Trophoblast cell (in vitro differentiated cells and primary cell): ENCODE measurements around the gene AUTS2.

Source experiments
- DNase-seq, 2 donors: peaks; one replicate each; pipeline ENCODE4 v3.0.0-alpha.2; 2016
- H2AFZ ChIP-seq: 2 replicates; pipeline ENCODE4 v1.6.1; 2013; ENCODE audit warnings: low read length, moderate library complexity, mild to moderate bottlenecking; ENCODE audit not compliant: insufficient read depth, poor library complexity
- H2AK5ac ChIP-seq: 2 replicates; pipeline ENCODE4 v1.6.1; 2013; ENCODE audit warnings: mild to moderate bottlenecking, low read length
- H2BK120ac ChIP-seq: 2 replicates; pipeline ENCODE4 v1.6.1; 2013; ENCODE audit warnings: low read length, mild to moderate bottlenecking, moderate library complexity; ENCODE audit not compliant: insufficient read depth, poor library complexity
- H2BK12ac ChIP-seq: 2 replicates; pipeline ENCODE4 v1.6.1; 2013; ENCODE audit warnings: mild to moderate bottlenecking, low read length, moderate library complexity
- H2BK5ac ChIP-seq: 2 replicates; pipeline ENCODE4 v1.6.1; 2013; ENCODE audit warnings: low read length, low read depth, moderate library complexity, mild to moderate bottlenecking; ENCODE audit not compliant: poor library complexity
- H3K14ac ChIP-seq: 2 replicates; pipeline ENCODE4 v1.6.1; 2013; ENCODE audit warnings: mild to moderate bottlenecking, low read length
- H3K18ac ChIP-seq: 2 replicates; pipeline ENCODE4 v1.6.1; 2013; ENCODE audit warnings: mild to moderate bottlenecking, low read length
- H3K23ac ChIP-seq: 2 replicates; pipeline ENCODE4 v1.6.1; 2013; ENCODE audit warnings: low read length
- H3K27ac ChIP-seq: 2 replicates; pipeline ENCODE4 v1.5.1; 2013; ENCODE audit warnings: low read depth, mild to moderate bottlenecking, inconsistent platforms, low read length, moderate library complexity
- H3K27me3 ChIP-seq: 2 replicates; pipeline ENCODE4 v1.6.1; 2013; ENCODE audit warnings: inconsistent platforms, mild to moderate bottlenecking, low read length, moderate library complexity; ENCODE audit not compliant: insufficient read depth
- H3K36me3 ChIP-seq, 2 experiments: 1 replicate in 1 of 2; 2 replicates in 1 of 2; pipeline ENCODE4 v1.6.1; 2013; ENCODE audit warnings: low read length in 2 of 2, mild to moderate bottlenecking in 2 of 2, moderate library complexity in 1 of 2; ENCODE audit not compliant: insufficient read depth in 2 of 2, control insufficient read depth in 1 of 2
- H3K4ac ChIP-seq: 2 replicates; pipeline ENCODE4 v1.6.1; 2013; ENCODE audit warnings: low read depth, mild to moderate bottlenecking, low read length, moderate library complexity
- H3K4me1 ChIP-seq, 2 experiments: 1 replicate in 1 of 2; 2 replicates in 1 of 2; pipeline ENCODE4 v1.6.1; 2013; ENCODE audit warnings: low read length in 2 of 2, mild to moderate bottlenecking in 2 of 2, moderate library complexity in 1 of 2; ENCODE audit not compliant: insufficient read depth in 2 of 2, control insufficient read depth in 1 of 2
- H3K4me2 ChIP-seq: 2 replicates; pipeline ENCODE4 v1.6.1; 2013; ENCODE audit warnings: inconsistent platforms, mild to moderate bottlenecking, low read length, moderate library complexity
- H3K4me3 ChIP-seq: 2 replicates; pipeline ENCODE4 v1.5.1; 2013; ENCODE audit warnings: mild to moderate bottlenecking, low read depth, low read length, inconsistent platforms
- H3K79me1 ChIP-seq: one replicate; pipeline ENCODE4 v1.6.1; 2013; ENCODE audit warnings: low read length
- H3K79me2 ChIP-seq: 2 replicates; pipeline ENCODE4 v1.6.1; 2013; ENCODE audit warnings: low read length, mild to moderate bottlenecking; ENCODE audit not compliant: control insufficient read depth, insufficient read depth, poor library complexity
- H3K9ac ChIP-seq: 2 replicates; pipeline ENCODE4 v1.6.1; 2013; ENCODE audit warnings: mild to moderate bottlenecking, low read length
- H3K9me3 ChIP-seq: 2 replicates; pipeline ENCODE4 v1.6.1; 2013; ENCODE audit warnings: low read depth, mild to moderate bottlenecking, control low read depth, inconsistent platforms, low read length; ENCODE audit not compliant: insufficient read depth
- H4K12ac ChIP-seq: 2 replicates; pipeline ENCODE4 v1.6.1; 2013; ENCODE audit warnings: low read depth, mild to moderate bottlenecking, low read length, moderate library complexity
- H4K8ac ChIP-seq: 2 replicates; pipeline ENCODE4 v1.6.1; 2013; ENCODE audit warnings: low read depth, mild to moderate bottlenecking, low read length, moderate library complexity
- H4K91ac ChIP-seq: one replicate; pipeline ENCODE4 v1.6.1; 2013; ENCODE audit warnings: low read depth, mild to moderate bottlenecking, low read length, moderate library complexity
- WGBS: extraction: QIAGEN DNeasy Blood & Tissue Kit; methylation state at CpG from one replicate; pipeline ENCODE4 v1.1.7; 2013; ENCODE audit warnings: missing lambda C conversion rate; ENCODE audit not compliant: insufficient read length, insufficient coverage; ENCODE audit errors: extremely low coverage; 5-methylcytosine and 5-hydroxymethylcytosine counted together

Gene AUTS2

DNA sequence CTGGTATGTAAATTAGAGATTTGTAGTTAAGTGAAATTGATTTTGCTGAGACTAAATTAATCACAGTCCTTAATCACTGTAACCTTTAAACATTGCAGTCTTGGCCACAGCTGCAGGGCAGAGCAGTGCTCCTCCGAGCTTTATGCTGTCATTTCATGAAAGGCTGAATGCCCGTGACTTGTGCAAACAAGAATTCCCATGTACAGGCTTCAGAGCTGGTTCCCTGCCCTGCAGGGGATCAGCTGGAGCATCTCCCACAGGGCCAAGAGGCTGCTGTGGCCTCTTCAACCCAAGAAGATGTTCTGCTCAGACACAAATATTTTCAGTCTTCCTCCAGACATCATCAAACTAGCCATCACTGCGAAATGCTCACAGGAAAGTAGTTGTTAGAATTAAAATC is 419.1 kb downstream of the AUTS2 start:
- Histone ChIP-seq H3K9ac (no peak overlapping the region), H3K4me1 (peaks cover 0 to 5% of the 10 kb centered on the region in 2 experiments), H3K9me3 (no peaks in the 10 kb centered on the region), H2AK5ac (no peak overlapping the region), H3K4ac (no peak overlapping the region), H2BK12ac (no peak overlapping the region), H3K23ac (no peak overlapping the region), H2BK5ac (no peak overlapping the region), H4K8ac (no peak overlapping the region), H3K36me3 (no peaks in the 10 kb centered on the region), H3K4me3 (no peak overlapping the region), H2AFZ (no peak overlapping the region), H3K4me2 (no peak overlapping the region), H3K18ac (no peak overlapping the region), H3K27me3 (no peaks in the 10 kb centered on the region), H3K14ac (no peak overlapping the region), H3K79me2 (no peaks in the 10 kb centered on the region), H4K91ac (no peak overlapping the region), H3K79me1 (no peaks in the 10 kb centered on the region), H2BK120ac (no peak overlapping the region), H4K12ac (no peak overlapping the region), H3K27ac (peak overlapping the region; percentile 20)
- no peak for DNase-seq
- WGBS = no CpG with 5 or more reads among the region's 3 CpGs

DNA sequence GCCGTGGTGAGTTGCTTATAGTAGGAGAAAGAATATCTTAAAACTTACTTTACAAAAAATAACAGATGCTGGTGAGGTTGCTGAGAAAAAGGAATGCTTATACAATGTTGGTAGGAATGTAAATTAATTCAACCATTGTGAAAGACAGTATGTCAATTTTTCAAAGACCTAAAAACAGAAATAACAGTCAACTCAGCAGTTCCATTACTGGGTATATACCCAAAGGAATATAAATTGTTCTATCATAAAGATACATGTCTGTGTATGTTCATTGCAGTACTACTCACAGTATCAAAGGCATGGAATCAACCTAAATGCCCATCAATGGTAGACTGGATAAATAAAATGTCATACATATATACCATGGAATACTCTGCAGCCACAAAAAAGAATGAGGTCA is 420.4 kb downstream of the AUTS2 start:
- Histone ChIP-seq H3K4ac (no peak overlapping the region), H3K79me1 (no peaks in the 10 kb centered on the region), H3K18ac (no peak overlapping the region), H2BK120ac (no peak overlapping the region), H3K4me1 (peaks cover 0 to 5% of the 10 kb centered on the region in 2 experiments), H4K12ac (no peak overlapping the region), H3K9me3 (no peaks in the 10 kb centered on the region), H3K36me3 (no peaks in the 10 kb centered on the region), H4K8ac (no peak overlapping the region), H2BK12ac (no peak overlapping the region), H2AFZ (no peak overlapping the region), H3K27me3 (no peaks in the 10 kb centered on the region), H4K91ac (no peak overlapping the region), H2BK5ac (no peak overlapping the region), H3K79me2 (no peaks in the 10 kb centered on the region), H3K27ac (no peak overlapping the region), H3K4me3 (no peak overlapping the region), H3K9ac (no peak overlapping the region), H3K23ac (no peak overlapping the region), H3K14ac (no peak overlapping the region), H2AK5ac (no peak overlapping the region), H3K4me2 (no peak overlapping the region)
- WGBS = no CpG with 5 or more reads among the region's 1 CpG
- DNase-seq = no peak

DNA sequence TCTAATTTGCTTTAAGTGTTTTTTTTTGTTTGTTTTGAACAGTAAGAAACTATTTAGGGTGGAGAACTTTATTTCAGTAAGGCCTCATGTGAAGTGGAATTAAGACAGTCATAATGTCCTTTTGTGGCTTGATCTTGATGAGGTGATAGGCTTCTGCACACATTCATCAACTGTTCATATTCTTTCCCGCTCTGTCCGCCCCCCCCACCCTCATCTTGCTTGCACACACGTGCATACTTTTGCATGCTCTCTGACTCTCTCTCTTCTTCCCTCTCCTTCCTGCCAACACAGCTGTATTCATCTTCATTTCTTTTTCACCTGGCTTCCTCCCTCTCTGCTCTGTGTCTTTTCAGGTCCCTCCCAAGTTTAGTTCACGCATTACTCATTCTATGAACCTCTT is 429.6 kb downstream of the AUTS2 start:
- Histone ChIP-seq H2AK5ac (no peak overlapping the region), H2BK12ac (no peak overlapping the region), H3K79me1 (no peaks in the 10 kb centered on the region), H3K23ac (no peak overlapping the region), H2BK120ac (no peak overlapping the region), H3K4ac (no peak overlapping the region), H4K12ac (no peak overlapping the region), H4K8ac (no peak overlapping the region), H3K4me3 (no peak overlapping the region), H3K14ac (no peak overlapping the region), H3K4me2 (no peak overlapping the region), H3K36me3 (no peaks in the 10 kb centered on the region), H3K4me1 (peaks cover 5 to 9% of the 10 kb centered on the region in 2 experiments), H3K27ac (no peak overlapping the region), H2AFZ (no peak overlapping the region), H3K27me3 (no peaks in the 10 kb centered on the region), H3K9me3 (no peaks in the 10 kb centered on the region), H3K18ac (no peak overlapping the region), H3K79me2 (no peaks in the 10 kb centered on the region), H4K91ac (no peak overlapping the region), H2BK5ac (no peak overlapping the region), H3K9ac (no peak overlapping the region)
- no peak for DNase-seq
- no CpG with 5 or more reads among the region's 4 CpGs for WGBS

DNA sequence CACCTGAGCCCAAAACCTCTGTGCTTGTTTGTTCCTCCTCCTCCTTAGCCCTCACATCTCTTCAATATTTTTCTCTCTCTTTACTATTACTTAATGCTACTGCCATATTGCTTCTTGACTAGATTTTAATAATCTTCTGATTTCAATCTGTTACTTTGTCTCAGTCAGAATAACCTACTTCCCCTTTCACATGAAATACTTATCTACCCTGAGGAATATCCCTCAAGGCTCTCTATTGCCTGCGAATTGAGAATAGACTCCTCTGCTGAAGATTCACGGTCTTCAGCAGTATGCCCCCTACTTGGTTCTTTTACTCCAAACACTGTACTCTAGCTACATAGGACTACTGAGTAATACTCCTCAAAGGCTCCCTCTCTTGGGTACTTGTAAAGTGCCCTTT is 430.3 kb downstream of the AUTS2 start:
- Histone ChIP-seq H2BK120ac (no peak overlapping the region), H3K9ac (no peak overlapping the region), H3K4ac (no peak overlapping the region), H4K91ac (no peak overlapping the region), H3K4me1 (peaks cover 5 to 9% of the 10 kb centered on the region in 2 experiments), H3K27ac (no peak overlapping the region), H2BK5ac (no peak overlapping the region), H2AFZ (no peak overlapping the region), H3K36me3 (no peaks in the 10 kb centered on the region), H3K4me3 (no peak overlapping the region), H3K18ac (no peak overlapping the region), H3K79me2 (no peaks in the 10 kb centered on the region), H3K79me1 (no peaks in the 10 kb centered on the region), H2AK5ac (no peak overlapping the region), H3K14ac (no peak overlapping the region), H3K9me3 (no peaks in the 10 kb centered on the region), H4K8ac (no peak overlapping the region), H3K4me2 (no peak overlapping the region), H4K12ac (no peak overlapping the region), H3K23ac (no peak overlapping the region), H3K27me3 (no peaks in the 10 kb centered on the region), H2BK12ac (no peak overlapping the region)
- no peak for DNase-seq
- no CpG with 5 or more reads among the region's 2 CpGs for WGBS
